Naive B cell (primary cell): ENCODE data around the gene GADD45B. TPM values are rescaled to one million over a fixed set of nuclear protein-coding genes. Genes with fewer than 3 reads are reported as not detected.
A peak's percentile ranks its signal among the peaks of the same experiment; 100 is the strongest.
"Not testable (repeated sequence)": the region's sequence is repeated elsewhere in the genome, so short reads cannot be mapped to it uniquely, and the experiment has no call there.

Experiments
- ATAC-seq, 2 donors: fragments of 150-1000 bp; cut with Tn5 transposase; 2 replicates each; pipeline ENCODE4 v1.10.0; 2021; ENCODE audit warnings: low read depth in 2 of 2, mild to moderate bottlenecking in 2 of 2, moderate library complexity in 2 of 2
- DNase-seq: peaks from one replicate; pipeline ENCODE4 v3.0.0; 2022
- H3K27ac Mint-ChIP-seq, 6 donors: one replicate each; pipeline ENCODE4 v1.8.0; 2020 to 2022; ENCODE audit warnings: mild to moderate bottlenecking in 6 of 6, mixed read lengths in 6 of 6, moderate library complexity in 5 of 6, inconsistent platforms in 2 of 6
- H3K27me3 Mint-ChIP-seq, 3 donors: one replicate each; pipeline ENCODE4 v1.8.0; 2021 to 2022; ENCODE audit warnings: mixed read lengths in 3 of 3, mild to moderate bottlenecking in 1 of 3
- H3K36me3 Mint-ChIP-seq, 2 donors: one replicate each; pipeline ENCODE4 v1.8.0; 2020 to 2022; ENCODE audit warnings: mixed read lengths in 2 of 2, inconsistent platforms in 1 of 2, mild to moderate bottlenecking in 1 of 2
- H3K4me1 Mint-ChIP-seq, 3 donors: one replicate each; pipeline ENCODE4 v1.8.0; 2020 to 2022; ENCODE audit warnings: mixed read lengths in 3 of 3, inconsistent platforms in 1 of 3, mild to moderate bottlenecking in 1 of 3, moderate library complexity in 1 of 3
- H3K4me3 Mint-ChIP-seq, 8 donors: one replicate each; pipeline ENCODE4 v1.8.0; 2020 to 2022; ENCODE audit warnings: mild to moderate bottlenecking in 8 of 8, mixed read lengths in 8 of 8, moderate library complexity in 8 of 8, inconsistent platforms in 2 of 8
- H3K9me3 Mint-ChIP-seq, 7 donors: one replicate each; pipeline ENCODE4 v1.8.0; 2020 to 2022; ENCODE audit warnings: mixed read lengths in 7 of 7, mild to moderate bottlenecking in 5 of 7, inconsistent platforms in 2 of 7, moderate library complexity in 1 of 7
- polyA plus RNA-seq, 6 donors: library from polyadenylated mRNA; unstranded; fragments of 300-500 nt; fragmentation: Illumina TruSeq; gene quantifications; one replicate each; pipeline ENCODE4 v1.2.3, GENCODE V29; 2021; ENCODE audit warnings: low read depth in 6 of 6

GADD45B gene
- polyA plus RNA-seq, 6 donors from 2014 or later = 40.2 to 177 (median 125) TPM

DNA sequence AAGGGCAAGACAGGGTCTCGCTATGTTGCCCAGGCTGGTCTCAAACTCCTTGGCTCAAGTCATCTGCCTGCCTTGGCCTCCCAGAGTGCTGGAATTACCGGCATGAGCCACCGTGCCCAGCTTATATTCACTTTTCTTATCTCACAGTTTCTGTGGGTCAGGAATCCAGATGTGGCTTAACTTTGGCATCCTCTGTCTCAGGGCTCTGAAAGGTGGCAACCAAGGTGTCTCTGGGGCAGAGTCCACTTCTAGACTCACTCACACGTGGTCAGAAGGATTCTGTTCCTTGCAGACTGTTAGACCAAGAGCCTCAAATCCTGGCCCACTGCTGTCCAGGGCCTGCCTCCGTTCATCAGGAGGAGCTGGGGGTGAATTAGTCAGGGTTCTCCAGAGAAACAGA lies 11.5 kb upstream of the GADD45B start:
- H3K9me3 Mint-ChIP-seq = no peaks in the 10 kb centered on the region
- no peak for DNase-seq
- H3K27ac Mint-ChIP-seq = no peak overlapping the region
- peaks cover 8 to 17% (median 14%) of the 10 kb centered on the region in 3 donors for H3K4me1 Mint-ChIP-seq
- peak overlapping the region in 1 of 8 donors; percentile 38 for H3K4me3 Mint-ChIP-seq
- H3K36me3 Mint-ChIP-seq = no peaks in the 10 kb centered on the region
- H3K27me3 Mint-ChIP-seq = peaks cover 0 to 22% (median 0%) of the 10 kb centered on the region in 3 donors
- ATAC-seq = no peak

DNA sequence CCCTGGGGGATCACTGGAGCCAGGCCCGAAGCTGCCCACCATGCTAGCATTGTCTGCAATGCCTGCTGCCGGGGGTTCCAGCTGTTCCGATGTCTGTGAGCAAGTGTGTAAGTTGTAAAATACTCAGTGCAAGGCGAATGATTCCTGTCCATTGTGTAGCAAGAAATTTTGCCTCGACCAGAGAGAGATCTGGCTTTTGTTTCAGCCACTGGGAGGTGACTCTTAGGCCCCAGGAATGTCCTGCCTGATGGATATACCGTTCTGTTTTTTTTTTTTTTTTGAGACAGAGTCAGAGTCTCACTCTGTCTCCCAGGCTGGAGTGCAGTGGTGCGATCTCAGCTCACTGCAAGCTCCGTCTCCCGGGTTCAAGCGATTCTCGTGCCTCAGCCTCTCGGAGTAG lies 7.3 kb upstream of the GADD45B start:
- Mint-ChIP-seq H3K4me3 (peak overlapping the region in 1 of 8 donors; percentile 51), H3K36me3 (no peaks in the 10 kb centered on the region), H3K27me3 (no peaks in the 10 kb centered on the region), H3K27ac (no peak overlapping the region), H3K4me1 (peaks cover 0 to 7% (median 6%) of the 10 kb centered on the region in 3 donors), H3K9me3 (no peaks in the 10 kb centered on the region)
- ATAC-seq (no peak), DNase-seq (no peak)

DNA sequence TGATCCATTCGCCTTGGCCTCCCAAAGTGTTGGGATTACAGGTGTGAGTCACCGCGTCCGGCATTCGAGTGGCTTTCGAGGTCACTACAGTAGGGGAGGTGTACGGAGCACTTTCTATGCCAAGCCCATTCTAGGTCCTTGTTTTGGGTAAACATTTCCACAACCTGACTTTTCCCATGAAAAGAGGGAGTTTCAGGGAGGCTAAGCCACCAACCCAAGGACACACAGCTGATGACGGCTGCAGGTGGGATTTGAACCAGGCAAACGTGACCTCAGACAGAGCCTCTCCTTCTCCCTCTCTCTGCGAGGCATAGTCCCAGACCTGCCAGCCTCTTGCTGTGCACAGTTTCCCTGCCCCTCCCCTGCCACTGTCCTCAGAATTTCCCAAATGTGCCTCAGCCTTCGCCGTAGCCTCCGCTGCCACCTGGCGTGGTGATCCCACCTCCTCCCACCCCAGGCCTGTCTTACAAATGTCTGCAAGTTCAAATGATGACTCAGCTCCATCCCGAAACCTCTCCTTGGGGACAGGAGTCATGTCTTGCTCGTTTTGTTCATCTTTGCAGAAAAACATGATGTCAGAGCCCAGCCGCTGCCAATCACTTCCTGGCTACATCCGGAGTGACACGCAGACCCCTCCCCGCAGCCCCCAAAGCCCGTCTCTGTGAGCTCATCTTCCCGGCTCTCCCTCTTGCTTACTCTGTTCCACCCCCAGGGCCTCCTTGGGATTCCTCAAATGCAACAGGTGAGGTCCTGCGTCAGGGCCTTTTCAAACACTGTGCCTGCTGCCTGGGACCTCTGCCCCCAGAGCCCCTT lies 6.6 kb upstream of the GADD45B start:
- Mint-ChIP-seq H3K36me3 (no peaks in the 10 kb centered on the region), H3K27ac (no peak overlapping the region), H3K4me3 (no peak overlapping the region), H3K27me3 (no peaks in the 10 kb centered on the region), H3K4me1 (peaks cover 0 to 7% (median 6%) of the 10 kb centered on the region in 3 donors), H3K9me3 (no peaks in the 10 kb centered on the region)
- DNase-seq (no peak), ATAC-seq (no peak)

- H3K4me3 Mint-ChIP-seq, H3K36me3 Mint-ChIP-seq, H3K27me3 Mint-ChIP-seq, H3K4me1 Mint-ChIP-seq, DNase-seq, H3K9me3 Mint-ChIP-seq, H3K27ac Mint-ChIP-seq, ATAC-seq: not testable (repeated sequence)
These were observed 6.1 kb upstream of the GADD45B start for GRCh38 chr19:2469915-2470200.

DNA sequence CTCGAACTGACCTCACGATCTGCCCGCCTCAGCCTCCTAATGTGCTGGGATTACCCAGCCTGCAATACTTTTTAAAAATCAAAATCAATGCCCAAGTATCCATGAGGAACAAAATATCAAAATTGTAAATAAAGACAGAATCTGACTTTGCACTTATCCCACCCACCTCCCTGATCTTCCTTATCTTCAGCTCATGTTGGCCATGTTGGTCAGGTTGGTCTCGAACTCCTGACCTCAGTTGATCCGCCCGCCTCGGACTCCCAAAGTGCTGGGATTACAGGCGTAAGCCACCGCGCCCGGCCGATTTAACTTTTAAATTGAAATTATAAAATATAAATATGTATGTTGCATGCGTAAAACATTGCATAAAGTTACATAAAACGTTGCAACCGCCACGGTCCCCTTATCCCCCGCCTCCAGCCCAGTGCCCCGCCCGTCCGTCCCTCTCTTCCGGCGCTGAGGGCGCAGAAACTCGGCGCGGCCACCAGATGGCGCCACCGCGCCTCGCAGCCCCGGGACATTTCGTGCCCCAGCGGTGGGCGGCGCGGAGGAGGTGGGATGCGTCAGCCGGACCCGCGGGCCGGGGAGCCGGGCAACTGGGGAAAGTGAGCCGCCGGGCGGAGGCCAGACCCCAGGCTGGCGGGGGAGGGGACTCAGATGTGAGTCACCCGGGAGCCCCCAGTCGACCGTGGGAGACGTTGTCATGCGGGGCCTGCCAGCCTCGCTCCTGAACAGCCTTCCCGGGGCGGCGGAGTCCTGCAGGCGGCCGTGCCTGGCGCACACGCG lies 1.5 kb upstream of the GADD45B start:
- Mint-ChIP-seq H3K4me3 (peak overlapping the region; percentile 65 to 100 (median 98)), H3K27ac (peak overlapping the region; percentile 59 to 97 (median 85)), H3K36me3 (no peaks in the 10 kb centered on the region), H3K4me1 (peaks cover 31 to 39% (median 31%) of the 10 kb centered on the region in 3 donors), H3K9me3 (peaks cover 0 to 4% (median 0%) of the 10 kb centered on the region in 7 donors), H3K27me3 (peaks cover 0 to 3% (median 0%) of the 10 kb centered on the region in 3 donors)
- DNase-seq (peak; percentile 88), ATAC-seq (peak; percentile 44 to 51)

- Mint-ChIP-seq H3K36me3 (no peaks in the 10 kb centered on the region), H3K27ac (peak overlapping the region; percentile 78 to 97 (median 94)), H3K9me3 (peaks cover 0 to 4% (median 0%) of the 10 kb centered on the region in 7 donors), H3K4me3 (peak overlapping the region; percentile 85 to 100 (median 98)), H3K4me1 (peaks cover 33 to 37% (median 35%) of the 10 kb centered on the region in 3 donors), H3K27me3 (peaks cover 0 to 3% (median 0%) of the 10 kb centered on the region in 3 donors)
- peak; percentile 64 for DNase-seq
- peak; percentile 11 to 15 for ATAC-seq
These were observed 767 bp upstream of the GADD45B start for GRCh38 chr19:2475018-2475701.

- Mint-ChIP-seq H3K27me3 (peaks cover 0 to 3% (median 0%) of the 10 kb centered on the region in 3 donors), H3K27ac (peak overlapping the region; percentile 96 to 99 (median 98)), H3K4me1 (peaks cover 33 to 37% (median 35%) of the 10 kb centered on the region in 3 donors), H3K4me3 (peak overlapping the region; percentile 93 to 100 (median 98)), H3K36me3 (no peaks in the 10 kb centered on the region), H3K9me3 (peaks cover 0 to 7% (median under 1%) of the 10 kb centered on the region in 7 donors)
- DNase-seq = peak; percentile 55
- ATAC-seq = no peak
These were observed 669 bp downstream of the GADD45B start for GRCh38 chr19:2476451-2477140.

GRCh38 chr19:2477141-2477710 lies 1.3 kb downstream of the GADD45B start:
- Mint-ChIP-seq H3K27ac (peak overlapping the region; percentile 96 to 99 (median 98)), H3K4me3 (peak overlapping the region; percentile 93 to 100 (median 98)), H3K9me3 (peaks cover 0 to 8% (median 4%) of the 10 kb centered on the region in 7 donors), H3K4me1 (peaks cover 33 to 37% (median 35%) of the 10 kb centered on the region in 3 donors), H3K36me3 (no peaks in the 10 kb centered on the region), H3K27me3 (peaks cover 0 to 3% (median 0%) of the 10 kb centered on the region in 3 donors)
- ATAC-seq (no peak), DNase-seq (no peak)

- H3K4me1 Mint-ChIP-seq = peaks cover 33 to 37% (median 35%) of the 10 kb centered on the region in 3 donors
- H3K9me3 Mint-ChIP-seq = peaks cover 0 to 12% (median 9%) of the 10 kb centered on the region in 7 donors
- H3K4me3 Mint-ChIP-seq = peak overlapping the region; percentile 93 to 100 (median 98)
- H3K36me3 Mint-ChIP-seq = no peaks in the 10 kb centered on the region
- no peak for DNase-seq
- peak overlapping the region in 5 of 6 donors; percentile 64 to 97 (median 95) for H3K27ac Mint-ChIP-seq
- H3K27me3 Mint-ChIP-seq = peaks cover 0 to 3% (median 0%) of the 10 kb centered on the region in 3 donors
- no peak for ATAC-seq
These were observed 1.8 kb downstream of the GADD45B start for GRCh38 chr19:2477732-2478191.

DNA sequence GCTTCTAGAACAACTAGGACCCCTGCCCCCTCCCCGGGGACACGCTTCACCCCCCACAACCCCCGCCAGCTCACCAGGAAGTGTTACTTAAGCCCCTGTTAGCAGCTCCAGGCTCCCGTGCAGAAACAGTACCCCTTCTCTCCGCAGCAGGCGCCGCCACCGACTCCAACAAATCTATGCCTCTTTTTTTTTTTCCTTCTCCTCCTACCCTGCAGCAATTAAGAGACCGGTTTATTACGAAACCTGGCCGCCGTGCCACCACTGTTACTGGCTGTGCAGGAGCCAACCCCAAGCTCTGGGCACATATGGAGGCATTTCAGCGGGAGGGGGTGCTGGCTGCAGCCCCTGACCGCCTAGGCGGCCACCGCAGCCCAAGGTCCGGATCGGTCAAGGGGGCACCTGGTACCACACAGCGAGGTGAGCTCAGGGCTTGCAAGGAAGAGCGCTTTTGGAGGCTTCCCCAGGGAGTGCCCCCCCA lies 2.4 kb downstream of the GADD45B start:
- ATAC-seq = no peak
- Mint-ChIP-seq H3K4me1 (peaks cover 33 to 37% (median 35%) of the 10 kb centered on the region in 3 donors), H3K36me3 (no peaks in the 10 kb centered on the region), H3K9me3 (peaks cover 0 to 17% (median 13%) of the 10 kb centered on the region in 7 donors), H3K27ac (peak overlapping the region; percentile 64 to 98 (median 96)), H3K4me3 (peak overlapping the region; percentile 93 to 100 (median 98)), H3K27me3 (peaks cover 0 to 3% (median 0%) of the 10 kb centered on the region in 3 donors)
- DNase-seq = no peak

DNA sequence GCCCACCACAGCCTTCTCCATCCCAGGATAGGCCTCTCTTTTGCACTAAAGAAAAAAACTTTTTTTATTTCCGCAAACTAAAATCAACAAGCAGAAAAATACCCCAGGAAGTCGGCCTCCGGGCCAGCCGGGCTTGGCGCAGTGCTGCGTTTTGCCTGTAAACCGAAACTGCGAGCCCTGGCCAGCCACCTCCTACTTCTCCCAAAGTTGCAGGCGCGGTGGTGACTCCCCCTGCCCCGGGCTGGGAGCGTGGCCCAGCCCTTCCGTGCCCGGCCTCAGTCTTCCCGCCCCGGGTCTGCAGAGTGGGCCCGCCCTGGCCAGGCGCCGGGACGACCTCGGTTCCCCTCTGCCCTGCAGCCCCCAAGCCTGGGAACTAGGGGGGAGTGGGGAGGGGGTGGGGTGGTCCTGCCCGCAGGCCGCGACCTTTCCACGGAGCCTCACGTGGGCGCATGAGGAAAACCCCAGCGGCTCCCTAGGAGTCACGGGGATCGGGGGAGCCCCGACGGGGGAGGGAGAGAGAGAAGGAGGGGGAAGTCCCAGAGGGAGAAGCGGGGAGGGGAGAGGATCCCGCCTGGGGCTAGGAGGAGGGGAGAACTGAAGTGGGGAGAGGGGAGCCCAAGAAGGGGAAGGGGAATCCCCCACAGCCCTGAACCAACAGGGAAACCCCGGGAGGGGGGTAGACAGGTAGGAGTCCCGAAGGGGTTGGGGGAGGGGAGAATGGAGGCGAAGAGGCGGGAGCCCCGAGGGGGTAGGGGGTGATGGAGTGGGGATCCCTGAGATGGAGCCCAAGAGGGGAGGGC lies 3.0 kb downstream of the GADD45B start:
- peaks cover 4 to 23% (median 17%) of the 10 kb centered on the region in 7 donors for H3K9me3 Mint-ChIP-seq
- peak; percentile 83 for DNase-seq
- H3K36me3 Mint-ChIP-seq = peaks cover 0 to 6% of the 10 kb centered on the region in 2 donors
- H3K27me3 Mint-ChIP-seq = peaks cover 0 to 3% (median 0%) of the 10 kb centered on the region in 3 donors
- ATAC-seq = peak; percentile 47 to 51
- peaks cover 35 to 37% (median 35%) of the 10 kb centered on the region in 3 donors for H3K4me1 Mint-ChIP-seq
- peak overlapping the region; percentile 93 to 100 (median 98) for H3K4me3 Mint-ChIP-seq
- peak overlapping the region; percentile 64 to 98 (median 96) for H3K27ac Mint-ChIP-seq
